DLD1 (cell line): ENCODE results near the gene CEP89.
"Not testable (repeated sequence)": the region's sequence is repeated elsewhere in the genome, so short reads cannot be mapped to it uniquely, and the experiment has no call there.

Source experiments
- in situ Hi-C: cut with HindIII; loops from 2 replicates; pipeline ENCODE4 v1.10.0; 2017; ENCODE audit warnings: low sequenced_read_pairs

Gene CEP89

GRCh38 chr19:32969549-32969948 lies 2.2 kb downstream of the CEP89 start:
- in situ Hi-C loops: no loop called here

GRCh38 chr19:32966750-32967149 lies 5.0 kb downstream of the CEP89 start:
- in situ Hi-C loops: no loop called here

GRCh38 chr19:32945260-32945659 lies 26.5 kb downstream of the CEP89 start:
- in situ Hi-C loops: no loop called here

GRCh38 chr19:32941273-32941672 lies 30.5 kb downstream of the CEP89 start:
- in situ Hi-C loops: not testable (repeated sequence)

- in situ Hi-C loops: no loop called here
These were observed 35.7 kb downstream of the CEP89 start for GRCh38 chr19:32936065-32936464.

GRCh38 chr19:32935629-32936028 lies 36.1 kb downstream of the CEP89 start:
- in situ Hi-C loops: no loop called here

- in situ Hi-C loops: no loop called here
These were observed 38.2 kb downstream of the CEP89 start for GRCh38 chr19:32933571-32933970.

GRCh38 chr19:32930567-32930966 lies 41.2 kb downstream of the CEP89 start:
- in situ Hi-C loops: no loop called here

GRCh38 chr19:32928806-32929205 lies 43.0 kb downstream of the CEP89 start:
- in situ Hi-C loops: no loop called here

- in situ Hi-C loops: no loop called here
These were observed 47.6 kb downstream of the CEP89 start for GRCh38 chr19:32924200-32924599.

GRCh38 chr19:32921624-32922023 lies 50.1 kb downstream of the CEP89 start:
- in situ Hi-C loops: no loop called here

GRCh38 chr19:32919365-32919764 lies 52.4 kb downstream of the CEP89 start:
- in situ Hi-C loops: no loop called here

GRCh38 chr19:32917616-32917996 lies 54.2 kb downstream of the CEP89 start:
- in situ Hi-C loops: no loop called here

GRCh38 chr19:32916969-32917615 lies 54.7 kb downstream of the CEP89 start:
- in situ Hi-C loops: no loop called here

GRCh38 chr19:32914879-32915660 lies 56.7 kb downstream of the CEP89 start:
- in situ Hi-C loops: no loop called here

- in situ Hi-C loops: no loop called here
These were observed 60.3 kb downstream of the CEP89 start for GRCh38 chr19:32911467-32911866.

- in situ Hi-C loops: no loop called here
These were observed 60.9 kb downstream of the CEP89 start for GRCh38 chr19:32910874-32911273.

- in situ Hi-C loops: no loop called here
These were observed 61.7 kb downstream of the CEP89 start for GRCh38 chr19:32910094-32910493.

GRCh38 chr19:32909257-32909656 lies 62.5 kb downstream of the CEP89 start:
- in situ Hi-C loops: no loop called here

- in situ Hi-C loops: no loop called here
These were observed 63.0 kb downstream of the CEP89 start for GRCh38 chr19:32908641-32909190.

GRCh38 chr19:32902448-32902847 lies 69.3 kb downstream of the CEP89 start:
- in situ Hi-C loops: no loop called here

GRCh38 chr19:32901504-32902161 lies 70.1 kb downstream of the CEP89 start:
- in situ Hi-C loops: no loop called here
